Measurements from ENCODE around the gene FRAS1.

Gene FRAS1

DNA sequence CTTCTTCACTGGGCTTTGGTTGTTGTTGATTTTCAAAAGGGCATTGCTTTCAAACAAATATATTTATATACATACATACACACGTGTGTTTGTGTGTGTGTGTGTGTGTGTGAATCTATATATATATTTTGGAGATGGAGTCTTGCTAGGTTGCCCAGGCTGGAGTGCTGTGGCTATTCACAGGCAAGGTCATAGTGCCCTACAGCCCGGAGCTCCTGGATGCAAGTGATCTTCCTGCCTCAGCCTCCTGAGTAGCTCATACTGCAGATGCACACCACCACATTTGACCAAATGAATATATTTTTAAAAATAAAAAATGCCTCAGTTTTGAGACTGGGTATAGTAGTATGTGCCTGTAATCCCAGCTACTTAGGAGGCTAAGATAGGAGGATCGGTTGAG lies 34.4 kb downstream of the FRAS1 start:
- TF ChIP-seq REST (IDR thresholded peaks at IDR 0.05; ENCODE audit: insufficient read depth in 1 of 2, low read depth in 2 of 2, low read length in 2 of 2) (no peak), SIN3A (IDR thresholded peaks at IDR 0.05; ENCODE audit: borderline replicate concordance, insufficient read depth, low read length) (no peak), POLR2AphosphoS5 (IDR thresholded peaks at IDR 0.05; ENCODE audit: low read depth, low read length) (no peak), TAF1 (IDR thresholded peaks at IDR 0.05; ENCODE audit: borderline replicate concordance, insufficient read depth, low read length) (no peak), FOXP2 (optimal IDR thresholded peaks at IDR 0.05; ENCODE audit: borderline replicate concordance, extremely low read depth, extremely low read length, insufficient read depth) (no peak)

- TF ChIP-seq SIN3A (IDR thresholded peaks at IDR 0.05; ENCODE audit: borderline replicate concordance, insufficient read depth, low read length) (no peak), REST (IDR thresholded peaks at IDR 0.05; ENCODE audit: insufficient read depth in 1 of 2, low read depth in 2 of 2, low read length in 2 of 2) (no peak), POLR2AphosphoS5 (IDR thresholded peaks at IDR 0.05; ENCODE audit: low read depth, low read length) (no peak), FOXP2 (optimal IDR thresholded peaks at IDR 0.05; ENCODE audit: borderline replicate concordance, extremely low read depth, extremely low read length, insufficient read depth) (no peak), TAF1 (IDR thresholded peaks at IDR 0.05; ENCODE audit: borderline replicate concordance, insufficient read depth, low read length) (no peak)
Observed at GRCh38 chr4:78092850-78093249, 35.7 kb downstream of the FRAS1 start.

DNA sequence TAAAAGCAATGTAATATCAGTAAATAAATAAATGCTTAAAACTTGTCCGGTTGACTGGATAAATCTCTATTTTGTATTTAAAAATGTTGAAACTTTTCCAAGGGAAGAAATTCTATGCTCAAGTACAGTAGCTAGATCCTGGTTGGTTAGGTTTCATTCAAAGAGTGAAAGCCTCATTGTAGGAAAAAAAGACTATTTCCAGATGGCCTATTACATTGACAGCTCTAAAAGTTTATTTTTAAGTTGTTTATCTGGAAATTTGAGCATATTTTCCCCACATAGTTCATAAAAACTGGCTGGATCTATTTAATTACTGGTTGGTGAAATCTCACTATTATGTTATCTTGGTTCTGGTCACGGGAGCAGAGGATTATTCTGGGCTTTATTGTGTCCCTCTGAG lies 38.0 kb downstream of the FRAS1 start:
- TF ChIP-seq TAF1 (IDR thresholded peaks at IDR 0.05; ENCODE audit: borderline replicate concordance, insufficient read depth, low read length): no peak
- no peak for TF ChIP-seq REST (IDR thresholded peaks at IDR 0.05; ENCODE audit: insufficient read depth in 1 of 2, low read depth in 2 of 2, low read length in 2 of 2)
- TF ChIP-seq POLR2AphosphoS5 (IDR thresholded peaks at IDR 0.05; ENCODE audit: low read depth, low read length): no peak
- TF ChIP-seq FOXP2 (optimal IDR thresholded peaks at IDR 0.05; ENCODE audit: borderline replicate concordance, extremely low read depth, extremely low read length, insufficient read depth): no peak

DNA sequence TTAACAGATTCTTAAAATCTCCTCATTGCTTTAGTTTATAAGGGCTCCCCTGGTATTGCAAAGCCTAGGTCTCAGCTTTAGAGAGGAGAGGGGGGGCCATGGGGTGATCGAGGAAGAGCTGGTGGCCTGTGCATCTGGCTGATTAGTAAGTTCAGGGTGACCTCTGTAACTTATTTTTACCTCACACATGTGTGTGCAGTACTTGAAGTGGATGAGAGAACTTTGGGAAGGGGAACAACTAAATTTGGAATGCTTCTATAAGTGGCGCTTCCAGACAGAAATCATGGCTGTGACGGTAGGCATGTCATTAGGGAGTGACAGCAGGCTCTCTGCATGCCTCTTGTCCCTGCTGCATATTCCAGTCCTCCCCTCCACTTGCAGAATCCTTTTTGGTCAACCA lies 41.9 kb downstream of the FRAS1 start:
- TF ChIP-seq TAF1 (IDR thresholded peaks at IDR 0.05; ENCODE audit: borderline replicate concordance, insufficient read depth, low read length) (no peak), FOXP2 (optimal IDR thresholded peaks at IDR 0.05; ENCODE audit: borderline replicate concordance, extremely low read depth, extremely low read length, insufficient read depth) (no peak), SIN3A (IDR thresholded peaks at IDR 0.05; ENCODE audit: borderline replicate concordance, insufficient read depth, low read length) (no peak), POLR2AphosphoS5 (IDR thresholded peaks at IDR 0.05; ENCODE audit: low read depth, low read length) (no peak), REST (IDR thresholded peaks at IDR 0.05; ENCODE audit: insufficient read depth in 1 of 2, low read depth in 2 of 2, low read length in 2 of 2) (no peak)

DNA sequence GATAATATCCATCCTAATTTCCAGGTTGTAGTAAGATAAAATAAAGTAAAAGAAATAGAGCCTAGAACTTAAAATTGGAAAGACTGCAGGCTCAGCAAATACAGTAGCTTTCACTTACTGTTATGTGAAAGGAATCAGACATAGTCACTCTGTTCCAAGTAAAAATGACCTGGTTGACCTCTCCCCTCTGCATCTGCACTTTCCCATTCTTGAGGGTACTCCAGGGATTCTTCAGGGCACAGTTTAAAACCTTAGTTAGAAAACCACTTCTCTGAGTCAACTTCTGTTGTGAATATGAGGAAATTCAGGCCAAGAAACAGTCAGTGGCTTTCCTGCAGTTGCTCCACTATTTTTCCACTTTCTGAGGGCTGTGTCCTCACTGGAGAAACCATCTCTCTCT lies 42.9 kb downstream of the FRAS1 start:
- no peak for TF ChIP-seq SIN3A (IDR thresholded peaks at IDR 0.05; ENCODE audit: borderline replicate concordance, insufficient read depth, low read length)
- TF ChIP-seq POLR2AphosphoS5 (IDR thresholded peaks at IDR 0.05; ENCODE audit: low read depth, low read length): no peak
- no peak for TF ChIP-seq TAF1 (IDR thresholded peaks at IDR 0.05; ENCODE audit: borderline replicate concordance, insufficient read depth, low read length)
- TF ChIP-seq REST (IDR thresholded peaks at IDR 0.05; ENCODE audit: insufficient read depth in 1 of 2, low read depth in 2 of 2, low read length in 2 of 2): no peak
- no peak for TF ChIP-seq FOXP2 (optimal IDR thresholded peaks at IDR 0.05; ENCODE audit: borderline replicate concordance, extremely low read depth, extremely low read length, insufficient read depth)

Measured in PFSK-1 (cell line).